HPDE6-E6E7 (cell line): ENCODE measurements around the gene MUC12.
"Not testable (repeated sequence)": the region's sequence is repeated elsewhere in the genome, so short reads cannot be mapped to it uniquely, and the experiment has no call there.

Source experiments
- DNase-seq: peaks from one replicate; pipeline ENCODE4 v3.0.0; 2011; ENCODE audit warnings: missing footprints; ENCODE audit errors: extremely low spot score

Gene MUC12

DNA sequence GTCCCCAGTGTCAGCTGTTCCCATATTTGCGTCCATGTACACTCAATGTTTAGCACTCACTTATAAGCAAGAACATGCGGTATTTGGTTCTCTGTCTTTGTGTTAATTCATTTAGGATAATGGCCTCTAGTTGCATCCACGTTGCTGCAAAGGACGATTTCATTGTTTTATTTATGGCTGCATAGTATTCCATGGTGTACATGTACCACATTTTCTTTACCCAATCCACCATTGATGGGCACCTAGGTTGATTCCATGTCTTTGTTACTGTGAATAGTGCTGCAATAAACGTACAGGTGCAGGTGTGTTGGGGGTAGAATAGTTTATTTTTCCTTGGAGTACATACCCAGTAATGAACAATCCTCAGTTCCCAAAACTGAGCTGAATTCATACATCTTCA, 91.6 kb downstream of the MUC12 start:
- DNase-seq = no peak

- not testable (repeated sequence) for DNase-seq
Observed at GRCh38 chr7:101064176-101064550, 94.8 kb downstream of the MUC12 start.

GRCh38 chr7:101065162-101065561, 95.8 kb downstream of the MUC12 start:
- DNase-seq = not testable (repeated sequence)

- no peak for DNase-seq
Observed at GRCh38 chr7:101066141-101066832, 96.9 kb downstream of the MUC12 start.

DNA sequence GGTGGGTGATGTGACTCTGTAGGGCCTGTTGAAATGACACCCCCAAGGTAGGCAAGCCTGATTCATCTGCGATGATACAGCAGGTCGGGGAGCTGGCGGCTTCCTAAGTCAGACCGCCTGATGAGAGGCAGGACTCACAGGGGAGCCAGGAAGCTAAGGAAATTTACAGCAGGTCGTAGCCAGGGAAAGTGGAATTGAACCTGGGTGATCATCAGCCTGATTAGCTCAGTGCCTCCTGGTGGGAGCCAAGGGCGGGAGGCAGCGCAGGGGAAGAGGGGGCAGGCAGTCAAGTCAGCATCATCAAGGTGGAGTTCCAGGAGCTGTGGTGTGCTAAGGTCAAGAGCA, 97.4 kb downstream of the MUC12 start:
- DNase-seq = no peak

DNA sequence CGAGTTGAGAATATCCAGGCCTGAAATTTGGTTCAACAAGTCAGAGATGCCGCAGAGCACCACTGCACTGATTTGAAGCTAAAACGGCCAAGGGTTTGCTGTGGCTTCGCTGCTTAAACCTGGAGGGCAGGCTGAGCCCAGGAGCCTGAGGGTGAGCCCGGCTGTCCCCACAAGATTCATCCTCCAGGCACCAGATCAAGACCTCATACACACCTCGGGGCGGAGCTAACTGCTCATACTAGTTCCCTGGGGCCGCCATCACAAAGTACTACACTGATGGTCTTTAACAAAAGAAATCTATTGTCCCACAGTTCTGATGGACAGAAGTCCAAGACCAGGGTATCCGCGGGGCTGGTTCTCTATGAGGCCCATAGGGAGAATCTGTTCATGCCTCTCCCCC, 99.0 kb downstream of the MUC12 start:
- DNase-seq = no peak
